Thyroid gland (tissue), 4 donors: ENCODE measurements around the gene LSMEM2. TPM values are rescaled to one million over a fixed set of nuclear protein-coding genes. Genes with fewer than 3 reads are reported as not detected.
"Not testable (repeated sequence)": the region's sequence is repeated elsewhere in the genome, so short reads cannot be mapped to it uniquely, and the experiment has no call there.

ENCODE experiments used
- DNase-seq, 2 donors: peaks; one replicate each; pipeline ENCODE4 v3.0.0-alpha.2; 2019
- H3K27ac ChIP-seq, 3 donors: fragments of 200-600 bp; sonication (generic); 1 replicate in 2 of 3; 2 replicates in 1 of 3; pipeline ENCODE4 v1.5.1; 2016 to 2019; ENCODE audit warnings: mild to moderate bottlenecking in 1 of 3, moderate library complexity in 1 of 3
- H3K27me3 ChIP-seq: fragments of 200-600 bp; sonication (generic); one replicate; pipeline ENCODE4 v1.5.1; 2019
- H3K36me3 ChIP-seq, 2 donors: fragments of 200-600 bp; sonication (generic); one replicate each; pipeline ENCODE4 v1.5.1; 2016 to 2019
- H3K4me1 ChIP-seq, 2 donors: fragments of 200-600 bp; sonication (generic); one replicate each; pipeline ENCODE4 v1.5.1; 2017 to 2019
- H3K4me3 ChIP-seq, 3 donors: fragments of 200-600 bp; sonication (generic); replicated peaks in 1 of 3; 1 replicate in 2 of 3; 2 replicates in 1 of 3; pipeline ENCODE4 v1.5.1; 2016; ENCODE audit warnings: mild to moderate bottlenecking in 1 of 3
- H3K9me3 ChIP-seq: fragments of 200-600 bp; sonication (generic); one replicate; pipeline ENCODE4 v1.5.1; 2017
- CTCF ChIP-seq, 6 experiments: fragments of 200-600 bp in 3 of 6; fragments of 450-650 bp in 3 of 6; sonication (generic) in 3 of 6; IDR thresholded peaks; one replicate each; pipeline ENCODE4 v1.5.1; 2016 to 2019; ENCODE audit warnings: antibody characterized with exemption in 6 of 6, mild to moderate bottlenecking in 2 of 6, inconsistent platforms in 1 of 6, moderate library complexity in 1 of 6
- POLR2A ChIP-seq, 2 donors: fragments of 450-650 bp; IDR thresholded peaks; one replicate each; pipeline ENCODE4 v1.6.1; 2017; ENCODE audit warnings: antibody characterized with exemption in 2 of 2, mild to moderate bottlenecking in 2 of 2, moderate library complexity in 1 of 2
- WGBS, 2 donors: methylation state at CpG; one replicate each; pipeline ENCODE4 v1.1.5; 2017; 5-methylcytosine and 5-hydroxymethylcytosine counted together
- intact Hi-C: fragments of 100-400 bp; cut with DNase I; formaldehyde crosslinking; loops from one replicate; pipeline ENCODE4 v1.15.1; 2023
- total RNA-seq, 4 donors: library from RNA; depleted of rRNA; stranded (reverse); fragments of >200 nt; gene quantifications; one replicate each; pipeline ENCODE4 v1.2.3, GENCODE V29; 2016

Gene LSMEM2
- total RNA-seq, 4 donors from 2014 or later, result not detected

- no peak overlapping the region for H3K4me3 ChIP-seq
- no peaks in the 10 kb centered on the region for H3K9me3 ChIP-seq
- H3K27ac ChIP-seq, result no peak overlapping the region
- WGBS, 2 donors, result 40 to 45% methylated on average over 19 to 63 of the region's 79 CpGs
- H3K36me3 ChIP-seq, result no peaks in the 10 kb centered on the region
- no peak for DNase-seq
- no peaks in the 10 kb centered on the region for H3K27me3 ChIP-seq
- intact Hi-C loops, result loop anchor here (2.0 kb wide), 1 partner anchor 81 kb away; no protein-coding TSS in a partner anchor
- TF ChIP-seq CTCF (IDR thresholded peaks at IDR 0.05) (no peak), POLR2A (IDR thresholded peaks at IDR 0.05) (no peak)
- peaks cover 9 to 23% of the 10 kb centered on the region in 2 donors for H3K4me1 ChIP-seq
Measured at GRCh38 chr3:50275996-50276761, 2.7 kb upstream of the LSMEM2 start.

GRCh38 chr3:50276762-50277101 is 2.2 kb upstream of the LSMEM2 start:
- Histone ChIP-seq H3K4me3 (no peak overlapping the region), H3K27ac (no peak overlapping the region), H3K9me3 (no peaks in the 10 kb centered on the region), H3K4me1 (peaks cover 9 to 23% of the 10 kb centered on the region in 2 donors), H3K27me3 (no peaks in the 10 kb centered on the region), H3K36me3 (no peaks in the 10 kb centered on the region)
- TF ChIP-seq CTCF (IDR thresholded peaks at IDR 0.05), result no peak
- no peak for TF ChIP-seq POLR2A (IDR thresholded peaks at IDR 0.05)
- intact Hi-C loops, result no loop called here
- DNase-seq, result no peak
- 82 to 84% methylated on average over 17 of the region's 17 CpGs for WGBS, 2 donors

- H3K27ac ChIP-seq, result no peak overlapping the region
- H3K27me3 ChIP-seq, result no peaks in the 10 kb centered on the region
- no peaks in the 10 kb centered on the region for H3K36me3 ChIP-seq
- no peak overlapping the region for H3K4me3 ChIP-seq
- intact Hi-C loops, result no loop called here
- TF ChIP-seq CTCF (IDR thresholded peaks at IDR 0.05) (no peak), POLR2A (IDR thresholded peaks at IDR 0.05) (no peak)
- H3K4me1 ChIP-seq, result peaks cover 6 to 14% of the 10 kb centered on the region in 2 donors
- WGBS, 2 donors, result 77 to 91% methylated on average over 4 of the region's 4 CpGs
- no peak for DNase-seq
- H3K9me3 ChIP-seq, result no peaks in the 10 kb centered on the region
Measured at GRCh38 chr3:50278123-50278879, 586 bp upstream of the LSMEM2 start.

- 86 to 88% methylated on average over 8 of the region's 8 CpGs for WGBS, 2 donors
- H3K27ac ChIP-seq, result no peak overlapping the region
- intact Hi-C loops, result no loop called here
- H3K4me3 ChIP-seq, result no peak overlapping the region
- TF ChIP-seq POLR2A (IDR thresholded peaks at IDR 0.05), result no peak
- TF ChIP-seq CTCF (IDR thresholded peaks at IDR 0.05), result no peak
- H3K4me1 ChIP-seq, result peaks cover 0 to 2% of the 10 kb centered on the region in 2 donors
- no peaks in the 10 kb centered on the region for H3K27me3 ChIP-seq
- no peaks in the 10 kb centered on the region for H3K36me3 ChIP-seq
- H3K9me3 ChIP-seq, result no peaks in the 10 kb centered on the region
- no peak for DNase-seq
Measured at GRCh38 chr3:50279255-50280016, 549 bp downstream of the LSMEM2 start.

GRCh38 chr3:50284121-50284520 is 5.2 kb downstream of the LSMEM2 start:
- H3K9me3 ChIP-seq, H3K27me3 ChIP-seq, H3K27ac ChIP-seq, intact Hi-C loops, DNase-seq, H3K4me3 ChIP-seq, H3K4me1 ChIP-seq: not testable (repeated sequence)
- 89 to 90% methylated on average over 6 of the region's 6 CpGs for WGBS, 2 donors
- peaks cover 18 to 19% of the 10 kb centered on the region in 2 donors for H3K36me3 ChIP-seq
